KMS-11 (cell line): ENCODE data around the gene GPR151.

ENCODE experiments used
- H2AFZ ChIP-seq: fragments of 200-600 bp; sonication (generic); 2 replicates; pipeline ENCODE4 v1.6.1; 2016; ENCODE audit warnings: antibody characterized with exemption, mixed run types, low read depth
- H3K27ac ChIP-seq: fragments of 200-600 bp; sonication (generic); 2 replicates; pipeline ENCODE4 v1.6.1; 2016; ENCODE audit warnings: mild to moderate bottlenecking, mixed run types
- H3K27me3 ChIP-seq: fragments of 200-600 bp; sonication (generic); 2 replicates; pipeline ENCODE4 v1.6.1; 2017; ENCODE audit warnings: mild to moderate bottlenecking, low read depth, mixed run types, moderate library complexity; ENCODE audit not compliant: insufficient read depth
- H3K36me3 ChIP-seq: fragments of 200-600 bp; sonication (generic); 2 replicates; pipeline ENCODE4 v1.6.1; 2017; ENCODE audit warnings: mild to moderate bottlenecking, mixed run types; ENCODE audit not compliant: insufficient read depth
- H3K4me1 ChIP-seq: fragments of 200-600 bp; sonication (generic); 2 replicates; pipeline ENCODE4 v1.6.1; 2016; ENCODE audit warnings: mild to moderate bottlenecking, low read depth, mixed run types; ENCODE audit not compliant: poor library complexity, severe bottlenecking
- H3K4me2 ChIP-seq: fragments of 200-600 bp; sonication (generic); 2 replicates; pipeline ENCODE4 v1.7.0; 2016; ENCODE audit warnings: mild to moderate bottlenecking, mixed run types
- H3K4me3 ChIP-seq: fragments of 200-600 bp; sonication (generic); IDR thresholded peaks from 2 replicates; pipeline ENCODE4 v1.6.1; 2017; ENCODE audit warnings: low read depth, low read length, mixed read lengths; ENCODE audit not compliant: insufficient read depth
- H3K79me2 ChIP-seq: fragments of 200-600 bp; sonication (generic); 2 replicates; pipeline ENCODE4 v1.6.1; 2016; ENCODE audit warnings: low read depth, mixed run types; ENCODE audit not compliant: insufficient read depth
- H3K9ac ChIP-seq: fragments of 200-600 bp; sonication (generic); 2 replicates; pipeline ENCODE4 v1.6.1; 2016; ENCODE audit warnings: mild to moderate bottlenecking, mixed run types
- H4K20me1 ChIP-seq: fragments of 200-600 bp; sonication (generic); 2 replicates; pipeline ENCODE4 v1.6.1; 2016; ENCODE audit warnings: mild to moderate bottlenecking, mixed run types; ENCODE audit not compliant: insufficient read depth
- TF ChIP-seq, protein P1 (sequence below): fragments of 200-600 bp; sonication (generic); conservative IDR thresholded peaks from 2 replicates; pipeline ENCODE4 v1.6.1; 2017; ENCODE audit warnings: low read depth, mild to moderate bottlenecking, antibody characterized with exemption, low read length, moderate library complexity, mixed read lengths

GPR151 gene

DNA sequence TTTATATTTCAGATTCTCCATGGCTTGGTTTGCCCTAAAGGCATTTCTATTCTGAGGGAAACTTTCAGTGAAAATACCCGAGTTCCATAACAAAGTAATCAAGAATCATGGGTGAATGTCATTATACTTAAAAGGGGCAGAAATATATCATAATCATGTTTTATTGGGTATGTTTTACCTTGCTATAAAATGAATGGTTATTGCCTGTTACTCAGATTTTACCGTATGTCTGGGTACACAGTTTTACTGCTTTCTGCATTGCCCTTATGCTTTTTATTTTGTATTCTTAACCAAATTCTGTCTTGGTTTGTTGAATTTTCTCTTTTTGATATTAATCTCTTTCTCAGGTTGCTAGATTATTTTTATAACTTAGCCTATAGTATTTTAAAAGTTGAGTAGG, 2.5 kb downstream of the GPR151 start:
- H3K79me2 ChIP-seq = no peaks in the 10 kb centered on the region
- H4K20me1 ChIP-seq = no peaks in the 10 kb centered on the region
- H3K27me3 ChIP-seq = no peaks in the 10 kb centered on the region
- no peak overlapping the region for H3K4me3 ChIP-seq
- H3K36me3 ChIP-seq = peaks cover 5% of the 10 kb centered on the region; the same call in 1 of the 2 replicates
- no peaks in the 10 kb centered on the region for H3K4me1 ChIP-seq
- no peak overlapping the region for H3K4me2 ChIP-seq
- TF ChIP-seq, protein P1, sequence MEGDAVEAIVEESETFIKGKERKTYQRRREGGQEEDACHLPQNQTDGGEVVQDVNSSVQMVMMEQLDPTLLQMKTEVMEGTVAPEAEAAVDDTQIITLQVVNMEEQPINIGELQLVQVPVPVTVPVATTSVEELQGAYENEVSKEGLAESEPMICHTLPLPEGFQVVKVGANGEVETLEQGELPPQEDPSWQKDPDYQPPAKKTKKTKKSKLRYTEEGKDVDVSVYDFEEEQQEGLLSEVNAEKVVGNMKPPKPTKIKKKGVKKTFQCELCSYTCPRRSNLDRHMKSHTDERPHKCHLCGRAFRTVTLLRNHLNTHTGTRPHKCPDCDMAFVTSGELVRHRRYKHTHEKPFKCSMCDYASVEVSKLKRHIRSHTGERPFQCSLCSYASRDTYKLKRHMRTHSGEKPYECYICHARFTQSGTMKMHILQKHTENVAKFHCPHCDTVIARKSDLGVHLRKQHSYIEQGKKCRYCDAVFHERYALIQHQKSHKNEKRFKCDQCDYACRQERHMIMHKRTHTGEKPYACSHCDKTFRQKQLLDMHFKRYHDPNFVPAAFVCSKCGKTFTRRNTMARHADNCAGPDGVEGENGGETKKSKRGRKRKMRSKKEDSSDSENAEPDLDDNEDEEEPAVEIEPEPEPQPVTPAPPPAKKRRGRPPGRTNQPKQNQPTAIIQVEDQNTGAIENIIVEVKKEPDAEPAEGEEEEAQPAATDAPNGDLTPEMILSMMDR = no peak
- no peak overlapping the region for H2AFZ ChIP-seq
- no peak overlapping the region for H3K9ac ChIP-seq
- H3K27ac ChIP-seq = no peak overlapping the region

DNA sequence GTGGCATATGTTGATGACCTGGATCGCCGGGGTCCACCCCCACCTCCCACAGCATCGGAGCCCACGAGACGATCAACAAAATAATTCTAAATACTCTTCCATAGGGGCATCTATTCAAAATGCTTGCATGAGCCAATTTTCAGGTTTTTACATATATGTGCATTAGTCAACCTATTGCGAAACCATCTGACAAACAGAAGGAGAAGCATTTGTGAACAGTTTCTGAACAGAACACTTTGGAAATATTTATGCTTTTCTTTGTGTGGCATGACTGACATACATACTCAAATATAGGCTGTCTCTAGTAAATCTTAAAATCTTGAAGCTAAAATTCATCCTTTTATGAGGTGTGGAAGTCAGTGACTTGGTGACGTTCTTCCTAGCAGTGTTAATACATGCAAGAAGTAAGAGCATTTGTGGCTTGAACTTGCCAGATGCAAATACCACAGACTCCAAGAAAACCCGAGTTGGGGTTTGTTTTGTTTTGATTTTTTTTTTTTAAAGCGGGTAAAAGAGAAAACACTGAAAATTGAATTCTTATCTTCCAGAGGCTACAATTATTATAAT, 5.3 kb downstream of the GPR151 start:
- no peaks in the 10 kb centered on the region for H3K4me1 ChIP-seq
- no peak overlapping the region for H3K4me2 ChIP-seq
- H3K36me3 ChIP-seq = peaks cover 5% of the 10 kb centered on the region; the same call in 1 of the 2 replicates
- H3K27ac ChIP-seq = no peak overlapping the region
- H3K27me3 ChIP-seq = no peaks in the 10 kb centered on the region
- H3K4me3 ChIP-seq = no peak overlapping the region
- H3K9ac ChIP-seq = no peak overlapping the region
- H3K79me2 ChIP-seq = no peaks in the 10 kb centered on the region
- H2AFZ ChIP-seq = no peak overlapping the region
- TF ChIP-seq, protein P1 = no peak
- H4K20me1 ChIP-seq = no peaks in the 10 kb centered on the region

DNA sequence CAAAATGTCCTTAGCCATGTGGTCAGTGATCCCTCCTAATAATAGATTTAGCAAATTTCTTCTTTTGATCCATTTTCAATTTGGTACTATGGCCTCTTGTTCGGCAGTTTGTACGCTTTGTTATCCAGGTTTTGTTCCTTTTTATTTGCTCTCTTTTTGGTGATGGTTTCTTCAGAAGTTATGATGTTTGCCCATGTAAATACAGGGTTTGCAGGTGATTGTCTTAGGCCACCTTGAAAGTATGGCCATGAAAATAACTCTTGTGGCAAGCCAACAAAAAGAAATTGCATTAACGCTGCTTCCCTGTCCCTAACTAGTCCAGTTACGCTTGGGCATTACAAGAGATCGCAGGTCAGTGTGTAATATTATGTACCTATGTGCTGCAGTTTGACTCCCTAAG, 8.6 kb downstream of the GPR151 start:
- no peak overlapping the region for H2AFZ ChIP-seq
- H3K4me3 ChIP-seq = no peak overlapping the region
- no peak overlapping the region for H3K9ac ChIP-seq
- no peaks in the 10 kb centered on the region for H3K27me3 ChIP-seq
- peaks cover 9% of the 10 kb centered on the region; the same call in 1 of the 2 replicates for H3K36me3 ChIP-seq
- H3K4me2 ChIP-seq = no peak overlapping the region
- TF ChIP-seq, protein P1 = no peak
- no peaks in the 10 kb centered on the region for H3K4me1 ChIP-seq
- no peaks in the 10 kb centered on the region for H4K20me1 ChIP-seq
- no peak overlapping the region for H3K27ac ChIP-seq
- no peaks in the 10 kb centered on the region for H3K79me2 ChIP-seq

DNA sequence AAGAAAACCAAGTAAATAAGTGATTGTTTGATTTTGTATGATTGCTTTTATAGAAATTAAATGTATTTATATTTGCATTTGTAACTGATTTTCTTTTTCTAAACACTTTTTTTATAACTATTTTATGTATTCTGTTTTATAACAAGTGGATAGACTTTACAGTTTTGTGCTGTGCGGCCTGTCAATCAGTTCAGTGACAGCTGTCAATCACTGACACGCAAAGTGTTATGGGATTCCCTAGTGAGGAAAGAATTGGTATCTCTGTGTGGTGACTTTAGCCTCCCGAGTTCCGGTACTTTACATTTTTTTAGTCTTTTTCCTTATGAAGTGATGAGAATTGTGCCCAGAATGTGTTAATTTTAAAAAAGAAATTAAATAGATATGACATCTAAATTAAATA, 16.3 kb downstream of the GPR151 start:
- H3K27ac ChIP-seq = no peak overlapping the region
- no peak overlapping the region for H3K9ac ChIP-seq
- H3K4me1 ChIP-seq = peaks cover 3% of the 10 kb centered on the region
- peaks cover 4% of the 10 kb centered on the region; the same call in 1 of the 2 replicates for H3K36me3 ChIP-seq
- no peaks in the 10 kb centered on the region for H3K79me2 ChIP-seq
- no peak overlapping the region for H2AFZ ChIP-seq
- no peaks in the 10 kb centered on the region for H3K27me3 ChIP-seq
- no peaks in the 10 kb centered on the region for H4K20me1 ChIP-seq
- TF ChIP-seq, protein P1 = no peak
- H3K4me3 ChIP-seq = no peak overlapping the region
- H3K4me2 ChIP-seq = no peak overlapping the region
